ENCODE data around the gene HSFX3.
A peak's percentile ranks its signal among the peaks of the same experiment; 100 is the strongest.
"Not testable (repeated sequence)": the region's sequence is repeated elsewhere in the genome, so short reads cannot be mapped to it uniquely, and the experiment has no call there.

Gene HSFX3

DNA sequence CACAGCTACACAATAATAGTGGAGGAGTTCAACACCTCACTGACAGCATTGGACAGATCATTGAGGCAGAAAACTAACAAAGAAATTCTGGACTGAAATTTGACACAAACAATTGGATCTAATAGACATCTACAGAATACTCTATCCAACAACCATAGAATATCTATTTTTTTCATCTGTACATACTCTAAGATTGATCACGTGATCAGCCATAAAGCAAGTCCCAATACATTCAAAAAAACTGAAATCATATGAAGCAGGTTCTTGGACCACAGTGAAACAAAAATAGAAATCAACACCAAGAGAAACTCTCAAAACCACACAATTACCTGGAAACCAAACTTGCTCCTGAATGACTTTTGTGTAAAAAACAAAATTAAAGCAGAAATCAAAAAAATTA is 32.4 kb downstream of the HSFX3 start:
- DNase-seq (ENCODE audit: low spot score) = no peak

DNA sequence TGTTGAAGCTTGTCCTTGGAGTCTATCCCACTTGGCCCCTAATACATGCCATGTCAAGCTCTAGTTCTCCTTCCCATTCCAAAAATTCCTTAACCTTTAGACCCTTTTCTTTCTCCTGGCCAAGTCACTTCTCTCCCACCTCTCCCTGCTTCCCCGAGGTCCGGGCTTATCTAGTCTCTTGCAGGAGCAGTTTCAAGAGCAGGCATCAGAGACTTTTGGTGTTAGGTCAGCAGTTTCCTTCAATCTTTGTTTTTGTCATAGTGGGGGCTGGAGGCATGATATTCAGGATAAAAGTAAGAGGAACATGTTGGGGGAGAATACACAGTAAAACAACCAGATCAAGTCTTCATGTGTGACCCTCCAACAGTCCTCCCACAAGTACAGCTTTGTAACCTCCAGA is 33.1 kb downstream of the HSFX3 start:
- no peak for DNase-seq (ENCODE audit: low spot score)

DNA sequence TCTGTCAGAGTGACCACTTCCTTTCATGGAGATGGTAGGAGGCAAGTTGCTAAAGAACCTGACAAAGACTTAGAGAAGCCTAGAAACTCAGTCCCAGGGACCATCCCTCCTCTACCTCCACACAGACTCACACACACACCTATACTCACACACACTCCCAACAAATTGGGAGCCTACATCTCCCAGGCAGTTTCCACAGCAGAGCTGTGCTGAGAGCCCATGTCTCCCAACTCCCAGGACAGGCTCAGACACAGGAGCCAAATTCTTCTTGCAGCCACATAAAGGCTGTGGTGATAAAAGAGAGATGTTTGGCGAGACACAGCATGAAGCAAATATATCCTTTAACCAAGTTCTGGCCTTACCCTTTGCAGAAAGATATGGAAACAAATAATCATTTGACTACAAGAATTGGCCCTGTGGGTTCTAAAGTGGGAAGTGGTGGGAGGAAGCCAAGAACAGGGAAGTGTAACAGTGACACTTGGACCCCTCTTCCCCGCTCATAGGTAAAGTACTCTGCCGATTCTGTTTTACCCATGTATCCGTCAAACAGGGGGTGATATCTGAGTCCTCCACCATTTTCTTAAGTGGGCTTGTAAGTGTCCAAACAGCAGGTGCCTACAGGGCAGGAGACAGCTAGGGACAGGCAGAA is 33.6 kb downstream of the HSFX3 start:
- no peak for DNase-seq (ENCODE audit: low spot score)

DNA sequence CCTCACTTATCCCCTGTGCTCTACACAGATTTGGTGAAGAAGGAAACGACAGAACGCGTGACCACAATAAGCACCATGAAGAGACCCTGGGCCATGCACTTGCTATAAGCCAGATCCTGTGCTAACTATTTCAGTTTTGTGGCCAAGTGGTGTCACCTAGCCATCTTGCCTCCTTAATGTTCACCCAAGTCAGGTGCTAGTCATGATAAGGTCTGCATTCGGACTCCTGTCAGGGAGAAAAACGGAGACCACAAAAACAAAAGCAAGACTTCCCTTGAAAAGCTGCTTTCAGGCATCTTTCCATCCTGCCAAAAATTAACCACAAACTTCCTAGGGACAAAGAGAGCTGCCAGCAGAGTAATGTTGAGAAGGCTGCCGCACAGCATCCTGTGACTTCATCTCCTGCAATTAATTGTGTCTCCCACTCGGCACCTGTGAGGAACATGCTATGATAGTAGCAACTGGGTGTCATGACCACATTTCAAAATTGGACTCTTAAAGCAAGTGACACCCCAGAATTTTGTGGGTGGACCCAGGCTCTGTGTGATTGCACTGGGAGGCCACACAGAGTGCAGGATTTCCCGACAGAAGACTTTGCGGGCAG is 35.8 kb downstream of the HSFX3 start:
- no peak for DNase-seq (ENCODE audit: low spot score)

DNA sequence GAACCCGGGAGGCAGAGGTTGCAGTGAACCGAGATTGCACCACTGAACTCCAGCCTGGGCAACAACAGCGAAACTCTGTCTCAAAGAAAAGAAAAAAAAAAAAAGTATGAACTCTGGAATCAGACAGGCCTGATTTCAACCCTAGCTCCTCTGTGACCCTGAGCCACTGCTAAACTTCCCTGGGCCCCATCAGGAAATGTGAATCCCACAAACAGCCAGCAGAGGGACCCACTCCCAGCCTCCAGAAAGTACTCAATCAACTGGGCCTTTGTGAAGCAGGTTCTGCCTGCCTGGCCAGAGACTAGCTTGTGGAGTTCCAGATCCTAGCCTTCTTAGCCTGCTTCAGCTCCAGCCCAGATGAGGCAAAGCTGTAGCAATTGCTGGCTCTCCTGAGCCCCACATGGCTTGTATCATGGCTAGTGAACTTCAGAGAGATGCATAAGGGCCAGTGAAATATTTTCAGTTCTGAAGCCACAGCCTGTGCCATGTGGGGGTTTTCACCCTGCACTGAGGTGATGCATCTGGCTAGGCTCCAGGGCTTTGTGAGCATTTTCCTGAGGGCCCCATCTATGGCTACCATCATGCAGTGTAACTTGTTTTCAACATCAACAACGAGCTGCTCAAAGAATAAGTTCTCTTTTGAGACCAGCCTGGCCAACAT is 37.4 kb downstream of the HSFX3 start:
- DNase-seq (ENCODE audit: low spot score) = peak; percentile 30

DNA sequence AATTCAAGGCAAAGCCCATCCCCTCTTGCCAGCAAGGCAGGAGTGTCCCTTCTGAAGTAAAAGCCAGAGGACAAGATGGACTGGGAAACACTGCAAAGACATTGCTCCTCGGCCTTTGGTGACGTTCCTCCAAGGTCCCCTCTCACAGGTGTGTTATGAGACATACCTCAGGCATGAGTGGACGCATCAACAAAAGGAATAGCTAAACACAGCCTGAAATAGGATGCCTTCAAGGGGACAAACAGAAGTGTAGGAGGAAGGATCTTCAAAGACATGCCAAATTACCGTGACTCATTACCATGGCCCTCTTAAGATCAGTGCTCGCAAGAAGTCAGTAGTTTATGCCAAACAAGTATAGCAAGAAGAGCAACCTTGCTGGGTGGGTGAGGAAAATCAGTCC is 38.6 kb downstream of the HSFX3 start:
- DNase-seq (ENCODE audit: low spot score) = no peak

DNA sequence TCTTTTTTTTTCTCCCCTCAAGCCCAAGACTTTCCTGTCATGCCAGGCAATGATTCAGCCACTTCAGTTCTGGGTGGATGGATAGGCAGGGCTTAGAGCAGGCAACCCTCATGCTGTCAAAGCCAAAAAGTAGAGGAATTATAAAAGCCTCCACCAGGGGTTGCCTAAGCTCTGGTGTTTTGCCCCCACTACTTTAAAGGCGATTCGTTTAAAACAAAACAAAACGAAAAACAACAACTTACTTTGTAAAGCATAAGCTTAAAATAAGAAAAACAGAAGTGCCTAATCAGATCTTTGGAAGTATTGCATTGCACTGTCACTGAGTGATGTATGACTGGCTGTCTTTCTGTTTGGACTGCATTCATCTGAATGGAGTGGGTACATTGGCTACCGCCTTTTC is 39.3 kb downstream of the HSFX3 start:
- no peak for DNase-seq (ENCODE audit: low spot score)

DNA sequence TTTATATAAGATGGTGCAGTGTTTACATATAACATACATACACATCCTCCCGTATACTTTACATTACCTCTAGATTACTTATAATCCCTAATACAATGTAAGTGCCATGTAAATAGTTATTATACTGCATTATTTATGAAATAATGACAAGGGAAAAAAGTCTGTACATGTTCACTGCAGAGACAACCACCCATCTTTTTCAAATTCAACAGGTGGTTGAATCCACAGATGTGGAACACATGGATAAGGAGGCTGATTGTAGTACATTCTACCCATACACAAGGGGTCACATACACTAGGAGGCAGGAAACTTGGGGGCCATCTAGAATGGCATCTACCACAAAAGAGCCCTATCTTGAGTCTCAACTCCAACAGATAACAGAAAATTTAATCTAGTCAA is 41.3 kb downstream of the HSFX3 start:
- DNase-seq (ENCODE audit: low spot score) = no peak

DNA sequence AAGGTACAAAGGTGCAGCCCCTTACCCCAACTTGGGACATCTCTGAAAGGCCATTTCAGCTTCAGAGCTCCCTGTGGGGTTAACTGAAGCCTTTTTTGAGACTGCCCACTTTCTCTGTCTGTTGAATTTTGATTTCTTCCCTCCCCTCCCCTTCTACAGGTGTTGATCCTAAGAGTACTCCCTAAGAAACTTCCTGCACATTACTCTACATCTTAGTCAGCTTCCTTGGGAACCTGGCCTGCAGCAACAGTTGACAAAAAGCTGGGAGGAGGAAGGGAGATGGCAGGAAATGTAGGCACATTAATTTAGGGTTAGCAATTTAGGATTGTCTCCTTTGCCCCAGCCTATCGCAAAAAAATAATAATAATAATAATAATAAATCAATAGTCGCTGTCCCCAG is 43.4 kb downstream of the HSFX3 start:
- no peak for DNase-seq (ENCODE audit: low spot score)

DNA sequence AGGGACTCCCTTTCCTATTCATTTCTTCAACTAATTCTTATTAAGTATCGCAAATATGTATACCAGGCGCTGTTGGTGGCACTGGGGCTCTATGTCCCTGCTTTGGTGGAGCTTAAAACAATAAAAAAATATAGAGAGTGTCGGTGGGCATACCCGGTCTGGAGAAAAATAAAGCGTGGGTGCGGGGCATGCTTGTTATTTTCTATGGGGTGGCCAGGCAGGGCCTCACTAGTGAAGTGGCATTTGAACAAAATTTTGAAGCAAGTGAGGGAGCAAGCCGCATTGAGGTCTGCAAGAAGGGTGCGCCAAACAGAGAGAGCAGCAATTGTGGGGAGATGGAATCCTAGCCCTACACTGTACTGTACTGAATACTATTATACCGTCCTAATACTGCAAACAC is 44.1 kb downstream of the HSFX3 start:
- DNase-seq (ENCODE audit: low spot score) = no peak

DNA sequence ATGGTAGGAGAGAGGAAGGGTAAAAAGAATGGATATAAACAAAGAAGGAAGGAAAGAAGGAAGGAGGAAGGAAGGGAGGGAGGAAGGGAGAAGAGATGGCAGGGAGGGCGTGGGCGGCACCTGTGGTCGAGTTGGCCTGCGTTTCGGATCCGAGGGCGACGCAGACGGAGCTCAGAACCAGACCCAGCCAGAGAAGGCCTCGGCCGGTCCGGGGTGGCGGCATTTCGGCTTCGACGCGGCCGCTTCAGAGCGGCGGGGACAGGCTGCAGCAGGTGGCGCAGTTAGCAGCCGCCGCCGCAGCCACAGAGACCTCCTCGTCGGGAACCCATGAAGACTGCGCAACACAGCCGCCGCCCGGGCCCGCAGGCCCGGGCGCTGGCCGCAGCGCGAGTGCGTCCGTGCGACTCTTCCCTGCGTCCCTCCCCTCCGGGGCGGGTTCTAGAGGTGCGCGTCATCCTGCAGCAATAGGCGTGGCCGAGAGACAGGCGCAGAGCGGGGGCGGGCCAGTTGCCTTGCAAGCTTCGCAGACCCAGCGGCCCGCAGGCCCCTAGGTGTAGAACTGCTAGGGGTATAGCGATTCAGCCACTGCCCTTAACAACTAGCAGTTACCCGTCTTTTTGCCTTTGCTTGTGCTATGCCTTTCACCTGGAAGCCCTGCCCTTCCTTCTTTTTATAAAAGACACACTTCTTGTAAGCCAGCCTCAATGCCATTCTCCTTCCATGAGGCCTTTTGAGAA is 44.6 kb downstream of the HSFX3 start, which contains the start of gene IDS:
Gene IDS (minus strand): TSS at position 392 of the 737 bp plus-strand sequence. CDS start 169 bp downstream, at position 223.
- DNase-seq (ENCODE audit: low spot score) = peak; percentile 83

DNA sequence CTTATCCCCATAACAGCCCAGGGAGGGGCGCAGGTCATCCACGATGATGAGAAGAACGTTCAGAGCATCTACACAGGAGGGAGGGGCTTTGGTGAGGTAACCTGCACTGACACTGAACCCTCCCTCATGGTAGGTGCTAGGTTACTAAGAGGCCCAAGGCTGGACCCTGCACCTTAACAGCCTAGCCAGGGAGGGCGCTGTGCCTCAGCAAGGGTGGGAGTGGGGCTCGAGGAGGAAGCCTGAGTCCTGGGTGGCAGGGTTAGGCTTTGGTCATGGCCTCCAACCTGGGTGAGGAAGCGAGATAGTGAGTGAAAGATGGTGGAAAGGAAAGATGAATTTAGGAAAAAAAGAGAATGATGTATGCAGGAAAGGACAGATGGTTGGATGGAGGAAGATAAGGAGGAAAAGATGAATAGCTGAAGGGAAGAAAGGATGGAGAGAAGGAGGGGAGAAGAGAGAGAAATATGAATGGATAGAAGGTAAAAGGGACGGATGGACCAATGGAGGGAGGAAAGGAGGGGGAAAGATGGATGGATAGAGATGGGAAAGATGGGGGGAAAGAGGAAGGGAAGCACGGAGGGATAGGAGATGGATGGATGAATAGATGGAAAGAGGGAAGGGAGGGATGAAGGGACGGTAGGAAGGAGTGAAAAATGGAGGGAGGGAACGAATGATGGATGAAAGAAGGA is 45.4 kb downstream of the HSFX3 start:
- peak; percentile 59 for DNase-seq (ENCODE audit: low spot score)

DNA sequence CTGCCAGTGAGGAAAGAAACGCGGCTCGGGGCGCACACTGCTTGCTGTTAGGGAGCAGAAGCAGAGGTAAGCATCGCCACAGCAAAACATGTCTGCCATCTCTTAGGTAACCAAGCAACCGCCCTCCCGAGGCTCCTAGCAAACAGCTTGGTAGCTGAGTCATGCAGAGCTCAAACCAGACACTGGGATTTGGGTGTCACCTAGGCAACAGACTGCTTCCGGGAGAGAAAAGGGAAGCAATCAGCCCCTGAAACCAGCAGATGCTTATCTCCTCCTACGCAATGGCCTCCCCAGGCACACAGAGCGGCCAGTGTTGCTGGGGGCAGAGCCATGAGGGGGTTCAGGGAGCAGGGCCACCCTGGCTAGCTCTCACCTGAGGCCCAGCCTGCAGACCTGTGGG is 46.3 kb downstream of the HSFX3 start:
- peak; percentile 33 for DNase-seq (ENCODE audit: low spot score)

DNA sequence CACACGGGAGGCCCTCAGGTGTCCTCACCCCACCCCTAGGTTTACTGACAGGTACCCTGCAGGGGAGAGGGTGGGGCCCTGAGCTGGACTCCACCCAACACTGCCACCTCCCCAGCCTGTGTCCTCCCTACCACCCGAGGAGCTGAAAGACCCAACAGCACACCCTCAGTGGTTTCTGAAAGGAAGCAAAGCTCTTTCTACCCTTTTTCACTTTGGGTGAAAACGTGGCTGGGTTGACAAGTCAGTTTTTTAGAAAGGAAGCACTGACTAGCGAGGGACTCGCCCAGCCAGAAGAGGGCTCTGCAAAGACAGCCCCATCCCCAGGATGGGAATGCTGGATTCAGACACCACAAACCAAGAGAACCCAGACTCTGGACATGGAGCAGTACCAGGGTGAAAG is 46.8 kb downstream of the HSFX3 start:
- DNase-seq (ENCODE audit: low spot score) = not testable (repeated sequence)

DNA sequence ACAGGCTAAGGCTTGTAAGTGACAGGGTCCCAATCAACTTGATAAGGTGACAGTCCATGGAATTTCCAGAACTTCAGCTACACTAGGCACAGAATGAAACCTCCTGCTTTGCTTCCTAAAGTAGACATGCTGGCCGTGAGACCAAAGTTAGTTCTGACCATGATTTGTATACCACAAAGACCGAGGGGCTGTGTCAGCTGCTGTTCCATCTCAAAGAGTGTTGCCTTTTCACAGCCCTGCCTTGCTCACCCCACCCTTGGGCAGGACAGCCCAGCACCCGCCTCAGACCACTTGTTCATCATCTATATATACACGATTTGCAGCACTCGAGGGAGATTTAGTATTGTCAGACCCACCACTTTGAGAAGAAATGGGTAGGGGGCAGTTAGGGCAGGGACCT is 50.0 kb downstream of the HSFX3 start:
- DNase-seq (ENCODE audit: low spot score) = no peak

DNA sequence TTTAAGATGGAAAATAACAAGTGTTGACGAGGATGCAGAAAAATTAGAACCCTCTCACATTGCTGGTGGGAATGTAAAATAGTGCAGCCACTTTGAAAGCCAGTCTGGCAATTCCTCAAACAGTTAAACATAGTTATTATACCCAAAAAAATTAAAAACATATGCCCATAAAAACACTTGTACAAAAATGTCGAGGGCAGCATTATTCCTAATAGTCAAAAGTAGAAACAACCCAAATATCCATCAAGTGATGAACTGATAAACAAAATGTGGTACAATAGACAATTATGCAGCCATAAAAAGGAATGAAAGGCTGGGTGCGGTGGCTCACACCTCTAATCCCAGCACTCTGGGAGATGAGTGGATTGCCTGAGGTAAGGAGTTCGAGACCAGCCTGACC is 51.0 kb downstream of the HSFX3 start:
- DNase-seq (ENCODE audit: low spot score) = no peak
